ENCODE results near the gene CCDC192.

DNA sequence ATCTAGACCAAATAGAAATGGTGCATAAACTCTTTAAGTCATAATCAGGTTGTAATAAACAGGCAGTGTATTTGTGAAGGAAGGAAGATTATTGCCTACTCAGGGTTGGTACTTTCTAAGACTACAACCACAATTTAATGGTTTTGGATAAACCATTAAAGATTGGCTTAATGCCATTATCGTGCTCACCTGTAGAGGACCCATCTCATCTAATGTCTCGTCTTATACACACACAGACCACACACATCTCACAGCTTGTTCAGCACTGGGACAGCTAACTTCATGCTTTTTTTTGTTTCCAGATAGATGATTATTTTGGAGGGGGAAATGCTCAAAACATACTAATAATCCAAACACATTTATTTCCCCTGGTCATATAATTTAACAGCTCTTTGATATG, 204.7 kb downstream of the CCDC192 start:
- TF ChIP-seq, protein P1, sequence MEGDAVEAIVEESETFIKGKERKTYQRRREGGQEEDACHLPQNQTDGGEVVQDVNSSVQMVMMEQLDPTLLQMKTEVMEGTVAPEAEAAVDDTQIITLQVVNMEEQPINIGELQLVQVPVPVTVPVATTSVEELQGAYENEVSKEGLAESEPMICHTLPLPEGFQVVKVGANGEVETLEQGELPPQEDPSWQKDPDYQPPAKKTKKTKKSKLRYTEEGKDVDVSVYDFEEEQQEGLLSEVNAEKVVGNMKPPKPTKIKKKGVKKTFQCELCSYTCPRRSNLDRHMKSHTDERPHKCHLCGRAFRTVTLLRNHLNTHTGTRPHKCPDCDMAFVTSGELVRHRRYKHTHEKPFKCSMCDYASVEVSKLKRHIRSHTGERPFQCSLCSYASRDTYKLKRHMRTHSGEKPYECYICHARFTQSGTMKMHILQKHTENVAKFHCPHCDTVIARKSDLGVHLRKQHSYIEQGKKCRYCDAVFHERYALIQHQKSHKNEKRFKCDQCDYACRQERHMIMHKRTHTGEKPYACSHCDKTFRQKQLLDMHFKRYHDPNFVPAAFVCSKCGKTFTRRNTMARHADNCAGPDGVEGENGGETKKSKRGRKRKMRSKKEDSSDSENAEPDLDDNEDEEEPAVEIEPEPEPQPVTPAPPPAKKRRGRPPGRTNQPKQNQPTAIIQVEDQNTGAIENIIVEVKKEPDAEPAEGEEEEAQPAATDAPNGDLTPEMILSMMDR (IDR thresholded peaks at IDR 0.05): no peak
- no peak for TF ChIP-seq POLR2A (IDR thresholded peaks at IDR 0.05)
